ENCODE results near the gene NEUROD4. TPM values are rescaled to one million over a fixed set of nuclear protein-coding genes. Genes with fewer than 3 reads are reported as not detected.
A peak's percentile ranks its signal among the peaks of the same experiment; 100 is the strongest.

The NEUROD4 gene
- total RNA-seq, 1 donor from 2014 or later = 1.8 TPM

DNA sequence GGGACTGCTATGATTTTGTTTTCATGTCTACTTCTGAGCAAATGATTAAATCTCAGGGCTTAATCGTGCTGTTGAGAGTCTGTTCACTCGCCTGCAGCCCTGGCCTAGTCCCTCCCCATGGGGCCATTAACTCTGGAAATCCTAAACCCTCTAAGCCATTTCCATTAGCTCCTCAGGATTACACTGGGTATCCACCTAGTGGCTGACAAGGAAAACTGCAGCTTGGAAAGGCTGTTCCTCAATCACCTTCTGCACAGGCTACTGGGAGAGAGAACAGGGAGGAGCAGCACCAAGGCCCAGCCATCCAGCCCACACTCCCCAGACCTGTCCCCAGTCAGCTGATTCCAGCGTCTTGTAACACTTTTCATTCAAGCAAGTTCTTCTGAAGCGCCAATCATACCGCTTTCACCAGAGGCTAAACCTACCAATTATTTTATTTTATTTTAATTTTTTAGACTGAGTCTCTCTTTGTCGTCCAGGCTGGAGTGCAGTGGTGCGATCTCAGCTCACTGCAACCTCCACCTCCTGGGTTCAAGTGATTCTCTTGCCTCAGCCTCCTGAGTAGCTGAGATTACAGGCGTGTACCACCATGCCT is 48.7 kb downstream of the NEUROD4 start:
- TF ChIP-seq CTCF (IDR thresholded peaks at IDR 0.05) (peak; percentile 85), EZH2 (IDR thresholded peaks at IDR 0.05) (no peak), EZH2phosphoT487 (IDR thresholded peaks at IDR 0.05) (no peak)
- Histone ChIP-seq H3F3A (ENCODE audit: low read depth) (peaks cover 5% of the 10 kb centered on the region), H4K20me1 (ENCODE audit: low read depth) (no peaks in the 10 kb centered on the region), H3K27me3 (no peaks in the 10 kb centered on the region), H3K4me1 (peaks cover 19% of the 10 kb centered on the region), H3K9me3 (ENCODE audit: low read depth) (no peaks in the 10 kb centered on the region), H3K4me3 (no peak overlapping the region), H3K4me2 (peak overlapping the region; percentile 22), H3K79me2 (ENCODE audit: low read depth) (no peaks in the 10 kb centered on the region), H3K27ac (no peak overlapping the region), H2AFZ (replicated peaks) (no peak overlapping the region), H3K9ac (no peak overlapping the region), H3K36me3 (no peaks in the 10 kb centered on the region)
- Mint-ChIP-seq H3K4me1 (peaks cover 31% of the 10 kb centered on the region), H3K9me3 (no peaks in the 10 kb centered on the region), H3K27ac (peak overlapping the region; percentile 81), H3K36me3 (no peaks in the 10 kb centered on the region), H3K27me3 (ENCODE audit: insufficient read depth, low read depth) (peaks cover 4% of the 10 kb centered on the region), H3K4me3 (no peak overlapping the region)
- peak; percentile 92 for DNase-seq (ENCODE audit: low spot score)

- H3K9me3 ChIP-seq (ENCODE audit: low read depth) = no peaks in the 10 kb centered on the region
- peak; percentile 79 for DNase-seq (ENCODE audit: low spot score)
Observed at GRCh38 chr12:55072083-55072482, 52.3 kb downstream of the NEUROD4 start.

DNA sequence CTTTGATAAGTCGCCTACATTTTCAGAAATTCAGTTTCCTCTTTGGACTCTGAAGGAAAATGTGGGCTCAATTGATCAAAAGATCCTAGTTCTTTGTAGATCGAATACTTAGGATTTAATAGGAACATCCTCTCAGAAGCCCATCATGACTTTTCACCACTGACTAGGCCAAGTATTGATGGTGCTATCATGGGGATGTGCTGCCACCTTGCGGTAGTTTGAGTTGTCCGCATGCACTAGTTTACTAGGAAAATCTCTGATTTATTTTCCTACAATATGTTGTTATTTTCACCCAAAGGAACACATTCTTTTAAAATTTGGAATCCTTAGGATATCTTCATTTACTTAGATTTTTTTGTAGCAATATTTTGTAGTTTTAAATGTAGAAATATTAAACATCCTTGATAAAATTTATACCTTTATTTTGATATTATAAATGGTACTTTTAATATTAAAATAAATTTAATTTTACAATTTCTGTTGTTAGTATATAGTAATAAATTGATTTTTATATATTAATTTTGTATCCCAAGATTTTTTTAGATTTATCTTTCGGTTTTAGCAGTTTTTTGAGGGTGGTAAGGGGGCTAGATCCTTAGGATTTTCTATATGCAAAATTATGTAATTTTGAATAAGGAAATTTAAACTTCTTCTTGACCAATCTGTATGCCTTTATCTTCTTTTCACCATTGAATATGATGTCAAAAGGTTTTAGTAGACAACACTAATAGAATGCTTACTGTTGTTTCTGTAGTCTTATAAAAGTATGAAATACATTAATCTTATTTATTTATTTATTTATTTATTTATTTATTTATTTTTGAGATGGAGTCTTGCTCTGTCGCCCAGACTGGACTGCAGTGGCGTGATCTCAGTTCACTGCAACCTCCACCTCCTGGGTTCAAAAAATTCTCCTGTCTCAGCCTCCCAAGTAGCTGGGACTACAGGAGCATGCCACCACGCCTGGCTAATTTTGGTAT is 53.6 kb downstream of the NEUROD4 start:
- Histone ChIP-seq H3K9me3 (ENCODE audit: low read depth) (no peaks in the 10 kb centered on the region), H3K79me2 (ENCODE audit: low read depth) (no peaks in the 10 kb centered on the region)
- no peak overlapping the region for H3K27ac Mint-ChIP-seq

More at GRCh38 chr12:55072083-55072482, 52.3 kb downstream of the NEUROD4 start:
- Mint-ChIP-seq H3K4me3 (no peak overlapping the region), H3K36me3 (no peaks in the 10 kb centered on the region), H3K4me1 (peaks cover 10% of the 10 kb centered on the region), H3K27ac (no peak overlapping the region), H3K9me3 (no peaks in the 10 kb centered on the region), H3K27me3 (ENCODE audit: insufficient read depth, low read depth) (peaks cover 4% of the 10 kb centered on the region)
- no peak overlapping the region for H3K4me2 ChIP-seq
- H3K27ac ChIP-seq = no peak overlapping the region
- no peak overlapping the region for H3K9ac ChIP-seq
- H3F3A ChIP-seq (ENCODE audit: low read depth) = no peaks in the 10 kb centered on the region
- H3K27me3 ChIP-seq = no peaks in the 10 kb centered on the region
- no peak overlapping the region for H3K4me3 ChIP-seq
- H3K4me1 ChIP-seq = peaks cover 8% of the 10 kb centered on the region
- no peak overlapping the region for H2AFZ ChIP-seq (replicated peaks)
- no peaks in the 10 kb centered on the region for H3K36me3 ChIP-seq
- no peaks in the 10 kb centered on the region for H4K20me1 ChIP-seq (ENCODE audit: low read depth)
- TF ChIP-seq EZH2phosphoT487 (IDR thresholded peaks at IDR 0.05) (no peak), EZH2 (IDR thresholded peaks at IDR 0.05) (no peak), CTCF (IDR thresholded peaks at IDR 0.05) (peak; percentile 71)
- no peaks in the 10 kb centered on the region for H3K79me2 ChIP-seq (ENCODE audit: low read depth)

More for the DNA sequence above, 53.6 kb downstream of the NEUROD4 start:
- H3K4me1 ChIP-seq = no peaks in the 10 kb centered on the region
- Mint-ChIP-seq H3K4me1 (peaks cover 3% of the 10 kb centered on the region), H3K27me3 (ENCODE audit: insufficient read depth, low read depth) (peaks cover 4% of the 10 kb centered on the region), H3K36me3 (no peaks in the 10 kb centered on the region), H3K9me3 (no peaks in the 10 kb centered on the region), H3K4me3 (no peak overlapping the region)
- no peaks in the 10 kb centered on the region for H3F3A ChIP-seq (ENCODE audit: low read depth)
- peak; percentile 88 for DNase-seq (ENCODE audit: low spot score)
- no peaks in the 10 kb centered on the region for H4K20me1 ChIP-seq (ENCODE audit: low read depth)
- H3K36me3 ChIP-seq = no peaks in the 10 kb centered on the region
- H3K27ac ChIP-seq = no peak overlapping the region
- no peak overlapping the region for H3K9ac ChIP-seq
- no peak overlapping the region for H2AFZ ChIP-seq (replicated peaks)
- no peak overlapping the region for H3K4me2 ChIP-seq
- no peaks in the 10 kb centered on the region for H3K27me3 ChIP-seq
- TF ChIP-seq CTCF (IDR thresholded peaks at IDR 0.05) (peak; percentile 99), EZH2phosphoT487 (IDR thresholded peaks at IDR 0.05) (no peak), EZH2 (IDR thresholded peaks at IDR 0.05) (no peak)
- H3K4me3 ChIP-seq = no peak overlapping the region

Measured in neural progenitor cell (in vitro differentiated cells).